C4-2B (cell line): ENCODE data around the gene PRUNE2.

Experiments
- CTCF ChIP-seq: fragments of 450-650 bp; conservative IDR thresholded peaks from 2 replicates; pipeline ENCODE4 v1.5.1; 2017; ENCODE audit warnings: mild to moderate bottlenecking
- ZFX ChIP-seq: fragments of 450-650 bp; IDR thresholded peaks from 2 replicates; pipeline ENCODE4 v1.6.1; 2017

- no peak for TF ChIP-seq CTCF
- no peak for TF ChIP-seq ZFX
Observed at GRCh38 chr9:76884823-76885222, 21.1 kb downstream of the PRUNE2 start.
